NCI-H510A (cell line): ENCODE data around the gene OR2K2.
A peak's percentile ranks its signal among the peaks of the same experiment; 100 is the strongest.
"Not testable (repeated sequence)": the region's sequence is repeated elsewhere in the genome, so short reads cannot be mapped to it uniquely, and the experiment has no call there.

Experiments
- DNase-seq: peaks from one replicate; lab custom pipeline; 2025; lab: John Stamatoyannopoulos, UW

The OR2K2 gene, protein sequence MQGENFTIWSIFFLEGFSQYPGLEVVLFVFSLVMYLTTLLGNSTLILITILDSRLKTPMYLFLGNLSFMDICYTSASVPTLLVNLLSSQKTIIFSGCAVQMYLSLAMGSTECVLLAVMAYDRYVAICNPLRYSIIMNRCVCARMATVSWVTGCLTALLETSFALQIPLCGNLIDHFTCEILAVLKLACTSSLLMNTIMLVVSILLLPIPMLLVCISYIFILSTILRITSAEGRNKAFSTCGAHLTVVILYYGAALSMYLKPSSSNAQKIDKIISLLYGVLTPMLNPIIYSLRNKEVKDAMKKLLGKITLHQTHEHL

DNA sequence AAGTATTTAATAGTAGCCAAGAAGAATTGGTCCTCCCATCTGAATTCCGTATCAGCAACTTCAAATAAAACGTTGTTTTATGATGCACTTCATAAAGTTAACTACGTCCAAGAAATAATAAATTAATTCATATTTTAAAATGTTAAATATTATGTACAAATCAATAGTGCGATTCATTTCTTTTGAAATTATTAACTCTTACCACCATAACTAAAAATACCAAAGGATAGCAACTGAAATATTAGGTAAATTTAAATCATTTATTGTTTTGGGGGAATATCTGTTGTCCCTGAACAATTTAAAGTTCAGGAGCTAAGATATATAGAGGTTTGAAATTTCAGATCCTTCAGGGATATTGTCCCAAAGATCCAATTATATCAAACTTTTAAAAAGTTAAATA lies at the start of gene OR2K2:
Gene OR2K2 (minus strand): TSS at position 101 of the 400 bp plus-strand sequence. CDS start 1,791 bp downstream, outside the sequence.
- DNase-seq: no peak

DNA sequence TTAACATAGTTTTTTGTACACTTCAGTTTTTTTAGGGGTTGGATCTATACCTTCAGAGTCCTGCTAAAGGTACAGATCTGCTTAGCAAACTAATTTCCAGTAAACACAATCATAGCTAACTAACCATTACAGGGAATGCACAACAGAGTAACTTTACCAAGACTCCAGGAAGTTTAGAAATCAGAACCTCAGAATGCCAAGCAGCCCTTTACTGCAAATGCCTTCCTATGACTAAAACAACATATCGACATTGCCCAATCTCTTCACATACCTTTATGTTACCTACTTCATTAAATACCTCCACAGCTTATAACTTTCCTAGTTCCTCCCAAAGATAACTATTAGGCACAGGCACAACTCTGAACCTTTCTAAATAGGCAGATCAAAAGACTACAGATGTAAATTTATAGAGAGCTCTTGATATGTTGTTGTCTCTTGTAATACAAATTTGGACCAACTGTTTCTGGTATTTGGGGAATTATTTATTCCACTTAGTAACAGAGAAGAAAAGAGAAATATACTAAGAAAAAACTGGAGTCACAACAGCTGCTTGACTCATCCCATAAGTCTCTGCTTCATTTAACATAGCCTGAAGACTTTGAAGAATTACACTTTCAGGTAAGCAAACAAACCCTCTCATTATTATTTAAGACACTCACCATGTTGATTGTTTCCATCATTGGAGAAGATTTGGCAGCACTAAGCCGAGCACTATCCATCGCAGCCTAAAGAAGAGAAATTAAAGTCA lies 46.0 kb upstream of the OR2K2 start:
- DNase-seq: no peak

DNA sequence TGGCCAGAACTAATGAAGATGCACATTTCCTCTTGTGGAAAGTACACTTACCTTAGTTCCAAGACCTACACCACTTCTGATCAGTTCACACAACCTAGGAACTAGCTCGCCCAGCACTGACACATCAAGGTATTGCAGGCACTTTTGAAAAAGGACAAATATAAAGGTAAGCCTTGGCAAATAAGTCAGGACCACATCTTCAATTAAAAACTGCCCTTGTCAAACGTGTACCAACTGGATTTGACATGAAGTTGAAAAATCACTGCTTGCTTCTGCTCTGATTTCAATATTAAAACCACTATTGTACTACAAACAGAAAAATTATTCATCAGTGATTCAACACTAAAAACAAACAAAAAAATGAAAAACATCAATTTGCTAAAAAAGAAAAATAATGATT lies 45.0 kb upstream of the OR2K2 start:
- no peak for DNase-seq

DNA sequence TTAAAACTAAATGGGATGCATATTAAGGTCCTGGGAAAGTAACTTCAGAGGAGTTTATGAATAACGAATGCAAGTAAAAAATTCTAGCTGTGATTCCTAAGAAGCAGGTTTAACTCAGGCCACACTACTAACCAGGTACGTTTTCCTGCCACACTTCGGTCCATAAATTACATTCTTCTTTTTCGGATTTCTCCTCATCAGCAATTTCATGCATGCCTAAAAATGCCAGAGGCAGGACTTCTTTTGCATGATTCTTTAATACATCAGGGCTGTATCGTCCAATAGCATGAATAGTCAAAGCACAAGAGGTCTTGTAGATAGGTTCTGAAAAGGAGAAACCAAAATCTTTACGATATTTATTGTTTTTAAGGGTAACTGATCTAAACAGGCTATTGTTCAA lies 42.3 kb upstream of the OR2K2 start:
- DNase-seq: no peak

DNA sequence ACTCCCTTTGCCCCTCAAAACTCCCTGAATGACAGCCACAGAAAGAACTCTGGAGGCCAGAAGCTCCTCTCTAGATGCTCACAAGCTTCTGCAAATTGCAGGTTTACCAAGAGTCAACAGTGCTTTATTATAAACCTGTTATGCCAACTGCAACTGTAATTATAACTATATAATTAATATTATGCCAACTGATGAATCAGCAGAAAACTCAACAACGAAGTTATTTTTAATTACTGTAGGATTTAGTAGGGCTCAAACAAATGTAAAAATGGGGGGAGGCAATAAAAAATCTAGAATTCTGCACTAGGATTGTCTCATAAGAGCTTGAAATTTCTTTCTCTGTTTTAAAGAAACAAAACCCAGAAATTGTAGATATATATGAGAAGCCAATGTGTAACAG lies 37.0 kb upstream of the OR2K2 start:
- no peak for DNase-seq

DNA sequence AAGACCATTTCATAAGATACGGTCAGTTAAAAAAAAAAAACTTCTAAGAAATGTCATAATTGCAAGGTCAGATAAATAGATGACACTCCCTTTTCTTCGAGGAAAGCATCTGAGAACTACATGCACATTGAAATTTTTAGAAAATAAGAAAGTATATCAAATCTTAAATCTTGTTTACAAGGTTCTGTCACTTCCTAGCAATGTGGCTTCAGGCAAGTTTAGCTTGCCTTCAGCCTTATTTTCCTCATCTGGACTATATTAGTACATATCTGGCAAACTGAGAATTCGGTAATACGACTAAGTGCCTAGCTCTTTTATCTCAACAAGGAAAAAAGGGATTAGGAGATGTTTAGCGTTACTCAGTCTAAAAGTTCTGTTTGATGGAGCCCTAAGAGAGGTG lies 32.5 kb upstream of the OR2K2 start:
- no peak for DNase-seq

DNA sequence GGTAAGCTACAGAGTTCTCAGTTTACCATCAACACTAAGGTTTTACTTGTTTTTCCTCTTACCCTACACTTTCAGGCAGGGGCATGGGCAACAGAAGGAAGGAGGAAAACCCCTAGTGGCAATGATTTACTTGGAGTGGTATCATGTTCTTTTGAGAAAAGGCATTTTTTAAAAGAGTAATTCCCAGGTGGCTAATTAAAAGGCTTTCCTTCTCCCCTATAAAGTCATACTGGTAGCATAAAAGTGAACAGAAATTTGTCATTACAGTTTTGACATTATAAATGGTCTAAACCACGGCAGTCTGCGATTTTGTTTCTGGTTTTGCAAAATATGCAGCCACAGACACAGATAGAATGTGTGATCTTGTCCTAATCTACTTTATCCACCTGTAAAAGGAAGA lies 30.9 kb upstream of the OR2K2 start:
- DNase-seq: no peak

DNA sequence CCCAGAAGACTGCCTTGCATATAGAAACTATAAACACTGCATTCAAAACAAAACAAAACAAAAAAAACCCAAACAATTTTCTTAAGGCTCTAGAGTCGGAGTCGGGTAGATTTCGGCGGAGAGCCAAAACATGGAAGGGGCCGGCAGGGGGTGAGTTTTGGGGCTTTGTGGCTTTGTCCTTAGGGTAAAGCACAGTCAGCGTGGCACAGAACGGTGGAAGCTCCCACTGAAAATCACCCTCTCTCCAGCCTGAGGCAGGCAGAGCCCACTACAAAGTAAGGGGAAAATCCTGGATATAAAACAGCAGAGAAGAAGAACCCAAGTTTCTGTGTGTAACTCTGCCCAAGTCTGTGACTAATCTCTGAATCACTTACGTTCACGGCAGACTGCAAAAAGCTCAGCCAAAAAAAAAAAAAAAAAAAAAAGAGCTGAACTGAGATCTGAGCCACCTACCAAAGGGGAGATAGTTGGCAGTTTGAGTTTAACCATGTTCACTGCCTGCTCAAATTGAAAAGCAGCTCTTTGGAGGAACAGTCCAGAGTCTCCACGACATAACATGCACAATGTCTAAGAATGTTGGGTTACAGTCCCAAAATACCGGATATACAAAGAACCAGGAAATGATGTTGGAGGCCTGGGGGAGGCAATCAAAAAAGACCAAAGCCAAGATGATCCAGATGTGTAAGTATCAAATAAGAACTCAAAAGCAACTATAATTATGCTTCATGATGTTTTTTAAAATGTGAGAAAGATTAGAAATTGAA lies 26.6 kb upstream of the OR2K2 start:
- DNase-seq: no peak

DNA sequence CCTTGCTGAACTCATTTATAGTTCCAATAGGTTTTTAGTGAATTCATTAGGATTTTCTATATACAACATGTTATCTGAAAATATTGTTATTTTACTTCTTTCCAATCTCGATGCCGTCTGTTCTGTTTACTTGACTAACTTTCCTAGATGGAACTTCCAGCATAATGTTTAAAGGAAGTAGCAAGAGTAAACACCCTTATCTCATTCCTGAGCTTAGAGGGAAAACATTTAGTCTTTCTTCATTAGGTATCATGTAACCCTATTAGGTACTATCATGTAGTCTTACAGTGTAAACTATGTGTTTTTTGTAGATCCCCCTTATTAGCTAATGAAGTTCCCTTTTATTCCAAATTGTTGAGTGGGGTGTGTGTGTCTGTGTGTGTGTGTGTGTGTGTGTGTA lies 22.5 kb upstream of the OR2K2 start:
- DNase-seq: no peak

DNA sequence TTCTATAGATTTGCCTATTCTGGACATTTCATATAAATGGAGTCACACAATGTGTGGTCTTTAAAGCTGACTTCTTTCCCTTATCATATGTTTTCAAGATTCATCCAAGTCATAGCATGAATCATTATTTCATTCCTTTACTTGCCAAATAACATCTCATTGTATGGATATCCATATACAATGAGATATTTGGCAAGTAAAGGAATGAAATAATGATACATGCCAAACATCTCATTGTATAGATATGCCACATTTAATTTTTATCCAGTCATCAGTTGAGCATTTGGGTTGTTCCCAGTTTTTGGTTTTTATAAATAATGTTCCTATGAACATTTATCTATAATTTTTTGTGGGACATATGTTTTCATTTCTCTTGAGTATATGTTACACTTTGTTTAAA lies 20.5 kb upstream of the OR2K2 start:
- DNase-seq: no peak

DNA sequence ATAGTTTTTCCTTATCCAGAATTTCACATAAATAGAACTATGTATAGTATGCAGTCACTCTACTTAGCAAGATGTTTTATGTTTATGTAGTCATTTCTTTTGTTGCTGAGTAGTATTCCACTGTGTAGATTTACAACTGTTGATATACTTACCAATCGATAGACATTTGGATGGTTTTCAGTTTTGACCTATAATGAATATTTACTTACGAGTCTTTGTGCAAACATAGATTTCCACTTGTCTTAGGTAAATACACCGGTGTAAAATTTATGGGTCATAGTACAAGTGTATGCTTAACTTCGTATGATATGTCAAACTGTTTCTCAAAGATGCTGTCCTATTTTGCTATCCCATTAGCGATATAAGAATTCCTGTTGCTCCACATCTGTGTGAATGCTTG lies 19.7 kb upstream of the OR2K2 start:
- DNase-seq: peak; percentile 21

DNA sequence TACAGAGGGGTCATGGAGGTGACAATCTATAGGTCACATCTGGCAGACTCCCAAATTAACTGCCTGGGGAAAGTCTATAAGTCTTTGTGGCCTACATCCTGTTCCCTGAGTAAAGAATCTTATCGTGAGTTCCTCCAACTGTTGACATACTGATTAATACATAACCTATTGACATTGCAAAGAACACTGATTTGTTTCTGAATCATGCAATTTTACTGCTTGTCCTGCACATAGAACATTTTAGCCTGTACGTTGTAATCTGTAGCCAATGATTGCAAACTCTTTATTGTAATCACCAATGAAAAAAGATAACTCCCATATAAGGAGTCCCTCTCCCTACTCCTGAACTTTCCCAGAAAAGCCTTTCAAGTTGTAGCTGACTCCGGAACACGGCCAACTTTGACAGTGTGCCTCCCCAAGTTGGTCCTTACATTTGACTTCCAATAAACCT lies 18.8 kb upstream of the OR2K2 start:
- no peak for DNase-seq

DNA sequence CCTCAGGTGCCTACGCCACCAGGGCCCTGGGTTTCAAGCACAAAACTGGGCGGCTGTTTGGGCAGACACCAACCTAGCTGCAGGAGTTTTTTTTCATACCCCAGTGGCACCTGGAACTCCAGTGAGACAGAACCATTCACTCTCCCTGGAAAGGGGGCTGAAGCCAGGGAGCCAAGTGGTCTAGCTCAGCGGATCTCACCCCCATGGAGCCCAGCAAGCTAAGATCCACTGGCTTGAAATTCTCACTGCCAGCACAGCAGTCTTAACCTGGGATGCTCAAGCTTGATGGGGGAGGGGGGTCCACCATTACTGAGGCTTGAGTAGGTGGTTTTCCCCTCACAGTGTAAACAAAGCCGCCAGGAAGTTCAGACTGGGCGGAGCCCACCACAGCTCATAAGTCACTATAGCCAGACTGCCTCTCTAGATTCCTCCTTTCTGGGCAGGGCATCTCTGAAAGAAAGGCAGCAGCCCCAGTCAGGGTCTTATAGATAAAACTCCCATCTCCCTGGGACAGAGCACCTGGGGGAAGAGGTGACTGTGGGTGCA lies 4.4 kb upstream of the OR2K2 start:
- not testable (repeated sequence) for DNase-seq

DNA sequence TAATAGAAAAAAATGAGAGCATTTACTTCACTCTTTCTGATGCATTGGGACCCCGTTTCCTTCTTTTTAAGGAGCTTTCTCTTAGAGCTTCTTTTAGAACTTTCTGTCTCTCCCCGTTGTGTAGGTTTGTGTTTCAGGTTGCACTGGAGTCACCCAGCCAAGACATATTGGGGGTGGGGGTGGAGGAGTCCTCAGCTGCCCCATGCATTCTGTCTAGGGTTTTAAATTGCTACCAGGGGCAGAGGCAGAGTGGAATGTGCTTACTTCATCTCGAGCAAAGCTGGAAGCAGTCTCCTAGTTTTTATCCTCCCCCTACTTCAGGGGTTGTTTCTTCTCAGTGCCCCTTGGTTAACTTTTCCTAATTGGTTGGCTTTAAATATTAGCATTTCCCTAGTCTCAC lies 9.4 kb downstream of the OR2K2 start:
- DNase-seq: no peak

DNA sequence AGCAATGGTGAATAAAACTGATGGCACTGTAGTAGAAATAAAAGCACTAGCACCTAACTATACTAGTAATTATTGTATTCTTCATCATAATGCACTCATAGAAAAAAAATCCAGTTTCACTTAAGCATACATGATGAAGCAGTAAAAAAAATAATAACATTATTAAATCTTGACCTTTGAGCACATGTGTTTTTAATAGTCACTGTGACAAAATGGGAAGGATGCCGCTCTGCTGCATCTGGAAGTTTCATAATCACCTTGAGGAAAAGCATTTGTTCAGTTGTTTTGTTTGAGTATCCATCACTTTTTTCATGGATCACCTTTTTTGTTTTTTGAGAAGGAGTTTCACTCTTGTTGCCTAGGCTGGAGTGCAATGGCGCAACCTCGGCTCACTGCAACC lies 13.2 kb downstream of the OR2K2 start:
- no peak for DNase-seq

DNA sequence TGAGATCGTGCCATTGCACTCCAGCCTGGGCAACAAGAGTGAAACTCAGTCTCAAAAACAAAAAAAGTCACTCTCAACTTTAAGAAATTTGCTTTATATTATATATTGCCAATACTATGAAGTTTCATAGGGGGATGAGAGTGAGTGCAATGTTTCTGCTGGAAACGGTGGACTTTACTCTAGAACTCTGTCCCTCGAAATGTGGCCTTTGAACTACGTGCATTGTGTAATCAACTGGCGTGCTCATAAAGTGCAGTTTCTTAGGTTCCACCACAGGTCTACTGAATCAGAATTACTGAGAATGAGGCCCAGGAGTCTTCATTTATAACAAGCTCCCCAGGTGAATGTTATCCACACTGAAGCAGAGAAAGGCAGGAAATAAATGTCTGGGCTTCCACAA lies 24.1 kb downstream of the OR2K2 start:
- DNase-seq: no peak

DNA sequence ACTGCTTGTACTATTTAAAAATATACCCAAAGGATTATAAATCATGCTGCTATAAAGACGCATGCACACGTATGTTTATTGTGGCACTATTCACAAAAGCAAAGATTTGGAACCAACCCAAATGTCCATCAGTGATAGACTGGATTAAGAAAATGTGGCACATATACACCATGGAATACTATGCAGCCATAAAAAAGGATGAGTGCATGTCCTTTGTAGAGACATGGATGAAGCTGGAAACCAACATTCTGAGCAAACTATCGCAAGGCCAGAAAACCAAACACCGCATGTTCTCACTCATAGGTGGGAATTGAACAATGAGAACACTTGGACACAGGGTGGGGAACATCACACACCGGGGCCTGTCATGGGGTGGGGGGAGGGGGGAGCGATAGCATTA lies 26.0 kb downstream of the OR2K2 start:
- DNase-seq: not testable (repeated sequence)

DNA sequence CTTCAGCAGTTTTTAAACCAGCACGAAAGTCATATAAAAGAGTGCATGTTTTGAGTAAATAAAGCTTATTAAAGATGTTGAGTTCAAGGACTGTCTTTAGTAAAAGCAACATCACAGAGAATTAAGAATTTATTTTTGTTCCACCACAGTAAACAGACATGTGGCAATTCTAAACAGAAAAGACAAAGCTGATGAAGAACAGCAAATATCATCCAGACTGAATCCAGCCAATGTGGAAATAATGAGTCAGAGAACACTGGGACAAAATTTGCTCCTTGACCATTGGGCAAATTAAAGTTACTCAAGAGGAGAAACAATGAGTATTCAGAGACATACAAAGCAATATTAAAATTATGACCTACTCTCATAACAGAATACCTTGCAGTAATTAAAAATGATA lies 28.8 kb downstream of the OR2K2 start:
- no peak for DNase-seq

DNA sequence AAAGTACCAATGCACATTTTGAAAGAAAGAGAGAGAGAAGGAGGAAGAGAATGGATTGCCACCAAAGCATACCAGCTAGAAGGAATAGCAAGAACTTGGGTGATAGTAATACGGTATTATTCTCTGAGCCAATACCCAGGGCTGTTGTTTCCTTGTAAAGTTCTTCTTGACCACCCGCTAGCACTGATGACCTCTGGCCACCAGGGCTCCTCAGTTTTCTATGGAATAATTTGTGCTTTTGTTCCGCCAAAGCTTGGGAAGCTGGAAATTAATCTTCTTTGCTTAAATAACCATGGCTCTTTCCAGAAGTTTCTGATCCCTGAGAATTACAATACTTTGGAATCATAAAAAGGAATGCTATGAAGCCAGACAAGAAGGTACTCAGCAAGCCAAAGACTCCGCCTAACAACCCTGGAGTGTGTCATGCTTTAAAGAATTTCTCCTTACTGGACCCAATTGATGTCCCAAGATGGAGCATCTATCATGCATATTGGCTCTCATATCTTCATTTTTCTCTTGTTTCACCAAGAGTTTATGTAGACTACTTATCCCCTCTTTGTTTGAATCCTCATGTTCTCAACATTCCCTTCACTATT lies 29.8 kb downstream of the OR2K2 start:
- DNase-seq: no peak

DNA sequence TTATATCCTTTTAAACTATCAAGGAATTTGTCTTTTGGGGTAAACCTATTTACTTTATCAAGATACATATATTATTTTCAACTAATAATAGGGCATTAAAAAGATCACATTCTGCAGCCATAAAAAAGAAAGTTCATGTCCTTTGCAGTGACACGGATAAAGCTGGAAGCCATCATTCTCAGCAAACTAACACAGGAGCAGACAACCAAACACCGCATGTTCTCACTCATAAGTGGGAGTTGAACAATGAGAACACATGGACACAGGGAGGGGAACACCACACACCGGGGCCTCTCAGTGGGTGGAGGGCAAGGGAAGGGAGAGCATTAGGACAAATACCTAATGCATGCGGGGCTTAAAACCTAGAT lies 30.4 kb downstream of the OR2K2 start:
- DNase-seq: not testable (repeated sequence)

DNA sequence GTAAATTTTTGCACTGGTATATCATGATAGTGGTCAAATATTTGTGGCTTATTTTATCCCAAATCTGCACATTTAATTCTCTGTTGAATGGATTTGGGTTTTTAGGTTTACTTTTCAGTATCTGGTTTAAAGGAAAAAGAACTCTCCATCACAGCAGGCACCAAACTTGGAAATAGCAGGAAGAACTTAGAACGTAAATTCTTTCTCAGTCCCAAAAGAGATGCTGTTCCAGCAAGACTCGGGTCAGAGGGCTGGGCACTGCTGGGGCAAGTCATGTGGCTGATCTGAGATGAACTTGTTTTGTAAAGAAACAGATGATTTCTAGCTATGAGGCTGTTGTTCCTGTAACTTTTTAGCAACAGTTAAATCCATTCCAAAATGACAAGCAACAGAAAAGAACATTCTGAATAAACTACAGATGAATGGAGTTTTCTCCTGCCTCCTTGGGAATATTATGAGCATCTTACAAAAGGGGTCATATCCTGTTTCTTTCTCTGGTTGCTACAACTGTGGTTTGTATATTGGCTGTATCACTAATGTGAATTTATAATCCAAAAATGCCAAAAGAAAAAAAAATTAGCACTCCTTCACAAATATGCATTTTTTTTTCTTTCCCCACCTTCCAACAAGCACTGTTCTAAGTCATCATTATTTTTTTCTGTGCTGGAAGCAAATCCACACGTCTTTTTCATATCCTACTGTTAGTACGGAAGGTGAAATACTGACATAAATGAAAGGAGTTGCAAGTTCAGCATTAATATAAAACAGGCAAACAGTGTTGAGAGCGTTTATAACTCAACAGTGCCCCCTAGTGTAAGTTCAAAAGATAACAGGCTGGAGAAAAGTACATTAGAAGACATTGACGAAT lies 31.1 kb downstream of the OR2K2 start:
- no peak for DNase-seq
